ENCODE results near the gene SNRNP25.

Gene SNRNP25

GRCh38 chr16:77273-77806 lies 23.7 kb downstream of the SNRNP25 start:
- Histone ChIP-seq H3K79me1 (ENCODE audit: low read length) (peaks cover 29% of the 10 kb centered on the region), H2BK5ac (ENCODE audit: low read depth, low read length, poor library complexity) (peak overlapping the region; percentile 69)
- no CpG with 5 or more reads among the region's 31 CpGs for WGBS (ENCODE audit: extremely low coverage, insufficient coverage, insufficient read length)

DNA sequence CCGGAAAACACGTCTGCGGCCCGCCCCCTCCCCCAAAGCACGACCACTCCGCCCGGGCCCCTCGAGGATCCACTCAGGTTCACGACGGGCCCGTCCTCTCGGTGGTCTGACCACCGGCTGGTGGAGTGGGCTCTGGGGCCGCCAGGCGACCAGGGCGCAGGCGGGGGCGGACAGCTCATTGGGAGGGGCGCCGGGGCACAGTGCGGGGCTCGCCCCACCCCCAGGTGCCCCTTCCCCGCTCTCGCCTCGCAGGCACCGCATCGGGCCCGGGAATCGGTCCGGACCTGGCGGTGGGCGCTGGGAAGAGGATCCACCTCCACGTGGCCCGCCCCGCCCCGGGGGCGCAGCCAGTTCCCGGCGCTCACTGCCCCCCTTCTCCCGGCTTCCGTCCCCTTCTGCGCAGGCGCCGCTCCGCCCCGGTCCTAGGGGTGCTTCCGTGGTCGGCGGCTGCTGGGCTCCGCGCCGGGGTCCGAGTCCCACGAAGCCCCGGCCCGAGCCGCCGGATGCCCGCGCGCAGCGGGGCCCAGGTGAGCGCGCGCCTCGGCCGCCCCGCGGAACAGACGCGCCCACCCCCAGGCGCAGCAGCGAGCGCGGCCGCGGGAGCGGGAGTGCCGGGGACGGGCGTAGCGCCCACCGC lies 24.3 kb downstream of the SNRNP25 start, which contains the start of gene MPG:
MPG (plus strand) TSS at position 419 of the 637 bp plus-strand sequence; CDS start at position 504, 85 bp downstream.
- peak within 1 kb of the TSS; percentile 74 for H3K27ac ChIP-seq (ENCODE audit: low read depth, low read length)
- peaks cover 25% of the 10 kb centered on the region for H3K79me1 ChIP-seq (ENCODE audit: low read length)
- peak within 1 kb of the TSS; percentile 93 for H3K18ac ChIP-seq (ENCODE audit: low read length)
- DNase-seq = peak; percentile 72 to 76
- H3K9me3 ChIP-seq (ENCODE audit: insufficient read depth, low read depth, low read length) = peaks cover 3% of the 10 kb centered on the region
- H3K4me2 ChIP-seq (ENCODE audit: low read length) = peak within 1 kb of the TSS; percentile 97
- peak within 1 kb of the TSS; percentile 7 for H2BK12ac ChIP-seq (ENCODE audit: low read length)
- H4K8ac ChIP-seq (ENCODE audit: low read depth, low read length) = peak within 1 kb of the TSS; percentile 91
- H3K9ac ChIP-seq (ENCODE audit: low read length) = peak within 1 kb of the TSS; percentile 95
- H3K79me2 ChIP-seq (ENCODE audit: control insufficient read depth, insufficient read depth, low read length, poor library complexity) = peaks cover 6% of the 10 kb centered on the region
- H2BK5ac ChIP-seq (ENCODE audit: low read depth, low read length, poor library complexity) = peak within 1 kb of the TSS; percentile 69
- H3K36me3 ChIP-seq (ENCODE audit: control insufficient read depth in 1 of 2, insufficient read depth in 2 of 2, low read length in 2 of 2) = peaks cover 21 to 27% of the 10 kb centered on the region in 2 experiments
- H3K23ac ChIP-seq (ENCODE audit: low read length) = no peak within 1 kb of the TSS
- peak within 1 kb of the TSS; percentile 65 for H2AK5ac ChIP-seq (ENCODE audit: low read length)
- H3K4ac ChIP-seq (ENCODE audit: low read depth, low read length) = peak within 1 kb of the TSS; percentile 68
- peaks cover 27 to 40% of the 10 kb centered on the region in 2 experiments for H3K4me1 ChIP-seq (ENCODE audit: control insufficient read depth in 1 of 2, insufficient read depth in 2 of 2, low read length in 2 of 2)
- H4K91ac ChIP-seq (ENCODE audit: low read depth, low read length) = peak within 1 kb of the TSS; percentile 97
- H2BK120ac ChIP-seq (ENCODE audit: insufficient read depth, low read length, poor library complexity) = peak within 1 kb of the TSS; percentile 81
- peak within 1 kb of the TSS; percentile 68 for H4K12ac ChIP-seq (ENCODE audit: low read depth, low read length)
- peak within 1 kb of the TSS; percentile 72 for H3K14ac ChIP-seq (ENCODE audit: low read length)
- no peaks in the 10 kb centered on the region for H3K27me3 ChIP-seq (ENCODE audit: insufficient read depth, low read length)
- peak within 1 kb of the TSS; percentile 86 for H3K4me3 ChIP-seq (ENCODE audit: low read depth, low read length)
- WGBS (ENCODE audit: extremely low coverage, insufficient coverage, insufficient read length) = no CpG with 5 or more reads among the region's 83 CpGs
- peak within 1 kb of the TSS; percentile 61 for H2AFZ ChIP-seq (ENCODE audit: insufficient read depth, low read length, poor library complexity)

More at GRCh38 chr16:77273-77806, 23.7 kb downstream of the SNRNP25 start:
- peak overlapping the region; percentile 91 for H4K8ac ChIP-seq (ENCODE audit: low read depth, low read length)
- DNase-seq = peak; percentile 62 to 63
- peak overlapping the region; percentile 50 for H3K18ac ChIP-seq (ENCODE audit: low read length)
- H3K14ac ChIP-seq (ENCODE audit: low read length) = peak overlapping the region; percentile 42
- peaks cover 30 to 44% of the 10 kb centered on the region in 2 experiments for H3K4me1 ChIP-seq (ENCODE audit: control insufficient read depth in 1 of 2, insufficient read depth in 2 of 2, low read length in 2 of 2)
- peaks cover 3% of the 10 kb centered on the region for H3K9me3 ChIP-seq (ENCODE audit: insufficient read depth, low read depth, low read length)
- H2AK5ac ChIP-seq (ENCODE audit: low read length) = peak overlapping the region; percentile 65
- H3K9ac ChIP-seq (ENCODE audit: low read length) = no peak overlapping the region
- peak overlapping the region; percentile 86 for H3K4me3 ChIP-seq (ENCODE audit: low read depth, low read length)
- H2BK120ac ChIP-seq (ENCODE audit: insufficient read depth, low read length, poor library complexity) = peak overlapping the region; percentile 81
- H4K12ac ChIP-seq (ENCODE audit: low read depth, low read length) = peak overlapping the region; percentile 68
- H3K36me3 ChIP-seq (ENCODE audit: control insufficient read depth in 1 of 2, insufficient read depth in 2 of 2, low read length in 2 of 2) = peaks cover 17 to 21% of the 10 kb centered on the region in 2 experiments
- peak overlapping the region; percentile 7 for H2BK12ac ChIP-seq (ENCODE audit: low read length)
- no peaks in the 10 kb centered on the region for H3K27me3 ChIP-seq (ENCODE audit: insufficient read depth, low read length)
- peak overlapping the region; percentile 53 for H4K91ac ChIP-seq (ENCODE audit: low read depth, low read length)
- H3K23ac ChIP-seq (ENCODE audit: low read length) = no peak overlapping the region
- peak overlapping the region; percentile 61 for H2AFZ ChIP-seq (ENCODE audit: insufficient read depth, low read length, poor library complexity)
- peaks cover 6% of the 10 kb centered on the region for H3K79me2 ChIP-seq (ENCODE audit: control insufficient read depth, insufficient read depth, low read length, poor library complexity)
- peak overlapping the region; percentile 97 for H3K4me2 ChIP-seq (ENCODE audit: low read length)
- peak overlapping the region; percentile 74 for H3K27ac ChIP-seq (ENCODE audit: low read depth, low read length)
- peak overlapping the region; percentile 2 for H3K4ac ChIP-seq (ENCODE audit: low read depth, low read length)

GRCh38 chr16:78444-79150 lies 25.0 kb downstream of the SNRNP25 start:
- peak overlapping the region; percentile 68 for H3K4ac ChIP-seq (ENCODE audit: low read depth, low read length)
- H3K9ac ChIP-seq (ENCODE audit: low read length) = peak overlapping the region; percentile 95
- no peaks in the 10 kb centered on the region for H3K27me3 ChIP-seq (ENCODE audit: insufficient read depth, low read length)
- H2AFZ ChIP-seq (ENCODE audit: insufficient read depth, low read length, poor library complexity) = peak overlapping the region; percentile 34
- peak overlapping the region; percentile 93 for H3K18ac ChIP-seq (ENCODE audit: low read length)
- H3K27ac ChIP-seq (ENCODE audit: low read depth, low read length) = no peak overlapping the region
- H3K79me2 ChIP-seq (ENCODE audit: control insufficient read depth, insufficient read depth, low read length, poor library complexity) = peaks cover 6% of the 10 kb centered on the region
- peak overlapping the region; percentile 97 for H4K91ac ChIP-seq (ENCODE audit: low read depth, low read length)
- H2BK120ac ChIP-seq (ENCODE audit: insufficient read depth, low read length, poor library complexity) = peak overlapping the region; percentile 33
- peaks cover 26 to 35% of the 10 kb centered on the region in 2 experiments for H3K4me1 ChIP-seq (ENCODE audit: control insufficient read depth in 1 of 2, insufficient read depth in 2 of 2, low read length in 2 of 2)
- peak overlapping the region; percentile 40 for H4K8ac ChIP-seq (ENCODE audit: low read depth, low read length)
- peaks cover 24% of the 10 kb centered on the region for H3K79me1 ChIP-seq (ENCODE audit: low read length)
- H3K36me3 ChIP-seq (ENCODE audit: control insufficient read depth in 1 of 2, insufficient read depth in 2 of 2, low read length in 2 of 2) = peaks cover 24 to 30% of the 10 kb centered on the region in 2 experiments
- peak overlapping the region; percentile 72 for H3K14ac ChIP-seq (ENCODE audit: low read length)
- peak overlapping the region; percentile 97 for H3K4me2 ChIP-seq (ENCODE audit: low read length)
- peak overlapping the region; percentile 3 for H4K12ac ChIP-seq (ENCODE audit: low read depth, low read length)
- no peak overlapping the region for H2BK12ac ChIP-seq (ENCODE audit: low read length)
- DNase-seq = peak in 1 of 2 donors; percentile 40
- peak overlapping the region; percentile 60 for H2BK5ac ChIP-seq (ENCODE audit: low read depth, low read length, poor library complexity)
- H3K9me3 ChIP-seq (ENCODE audit: insufficient read depth, low read depth, low read length) = peaks cover 3% of the 10 kb centered on the region
- H2AK5ac ChIP-seq (ENCODE audit: low read length) = peak overlapping the region; percentile 33
- no CpG with 5 or more reads among the region's 36 CpGs for WGBS (ENCODE audit: extremely low coverage, insufficient coverage, insufficient read length)
- peak overlapping the region; percentile 86 for H3K4me3 ChIP-seq (ENCODE audit: low read depth, low read length)
- H3K23ac ChIP-seq (ENCODE audit: low read length) = no peak overlapping the region
